ENCODE measurements around the gene TIMP2.

GRCh38 chr17:78912082-78912481, 13.1 kb downstream of the TIMP2 start:
- no peak for TF ChIP-seq CTCF (IDR thresholded peaks at IDR 0.05; ENCODE audit: extremely low read depth in 1 of 2, insufficient read depth in 1 of 2, low read depth in 1 of 2, low read length in 2 of 2)
- no peak for TF ChIP-seq EZH2 (IDR thresholded peaks at IDR 0.05; ENCODE audit: borderline replicate concordance, low read depth, low read length, severe bottlenecking)
- TF ChIP-seq FOS (IDR thresholded peaks at IDR 0.05; ENCODE audit: borderline replicate concordance, insufficient read depth, low read length) = no peak
- TF ChIP-seq MYC (IDR thresholded peaks at IDR 0.05; ENCODE audit: low read depth, low read length) = no peak
- no peak for TF ChIP-seq POLR2A (IDR thresholded peaks at IDR 0.05; ENCODE audit: low read depth, low read length)
- no peak for TF ChIP-seq MAX (IDR thresholded peaks at IDR 0.05; ENCODE audit: insufficient read depth, insufficient read length)
